ENCODE measurements around the gene SLIT3.

DNA sequence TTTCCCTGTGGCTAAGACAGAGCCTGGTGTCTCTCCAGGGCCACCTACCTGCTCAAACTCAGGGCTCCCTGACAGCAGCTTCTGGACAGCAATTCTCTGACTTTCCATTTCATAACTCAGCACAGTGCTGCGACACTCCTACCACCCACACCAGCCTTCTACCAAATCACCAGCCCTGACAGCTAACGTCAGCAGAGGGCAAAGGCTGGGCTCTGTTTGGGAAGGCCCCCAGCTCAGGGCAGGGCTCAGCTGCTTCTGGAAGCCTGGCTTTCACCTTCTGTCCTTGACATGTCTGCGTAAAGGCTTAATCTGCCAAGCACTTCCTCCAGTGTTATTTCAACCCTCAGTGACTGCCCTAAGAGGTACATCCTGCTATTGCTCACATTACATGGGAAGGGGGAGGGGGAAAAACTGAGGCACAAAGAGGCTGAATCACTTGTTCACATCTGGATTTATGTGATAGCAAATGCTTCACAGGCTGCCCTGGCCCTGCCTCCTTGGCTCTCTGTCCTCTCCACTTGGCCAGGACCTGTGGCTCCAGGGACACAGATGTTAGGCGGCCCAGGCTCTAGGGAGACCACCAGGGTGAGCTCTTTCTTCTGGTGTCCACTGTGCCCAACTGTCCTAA is 619.3 kb downstream of the SLIT3 start:
- TF ChIP-seq POLR2A (IDR thresholded peaks at IDR 0.05; ENCODE audit: low read depth, low read length) (no peak), TAF1 (IDR thresholded peaks at IDR 0.05; ENCODE audit: low read depth, low read length) (no peak), POLR2AphosphoS5 (IDR thresholded peaks at IDR 0.05; ENCODE audit: low read depth, low read length) (no peak), PAX5 (IDR thresholded peaks at IDR 0.05; ENCODE audit: insufficient read depth, low read length, severe bottlenecking) (no peak), SPI1 (IDR thresholded peaks at IDR 0.05; ENCODE audit: low read depth, low read length) (no peak)

All from GM12891 (cell line).